Lower leg skin (tissue), 3 donors: ENCODE data around the gene PHF8.

ENCODE experiments used
- CTCF ChIP-seq, 3 donors: fragments of 450-650 bp; IDR thresholded peaks; one replicate each; pipeline ENCODE4 v1.5.1; 2016; ENCODE audit warnings: antibody characterized with exemption in 3 of 3, mild to moderate bottlenecking in 3 of 3, moderate library complexity in 2 of 3
- POLR2A ChIP-seq, 2 donors: fragments of 450-650 bp; IDR thresholded peaks; one replicate each; pipeline ENCODE4 v1.6.1; 2016 to 2017; ENCODE audit warnings: antibody characterized with exemption in 2 of 2, mild to moderate bottlenecking in 1 of 2, moderate library complexity in 1 of 2

- TF ChIP-seq CTCF (IDR thresholded peaks at IDR 0.05) (no peak), POLR2A (IDR thresholded peaks at IDR 0.05) (no peak)
Measured at GRCh38 chrX:54012830-54013500, 31.3 kb downstream of the PHF8 start.
